Measurements from ENCODE around the gene CTNNBIP1. TPM values are rescaled to one million over a fixed set of nuclear protein-coding genes. Genes with fewer than 3 reads are reported as not detected.
A peak's percentile ranks its signal among the peaks of the same experiment; 100 is the strongest.

Gene CTNNBIP1
- total and polyA plus RNA-seq, 10 donors = 7.3 to 17.5 (median 12.1) TPM

GRCh38 chr1:9942939-9943788 lies 33.1 kb upstream of the CTNNBIP1 start, which contains the start of the genes LZIC and NMNAT1:
LZIC (minus strand) TSS chr1:9943391; CDS start chr1:9936619, 6,772 bp downstream.
NMNAT1 (plus strand) TSS chr1:9943475; CDS start chr1:9972074, 28,599 bp downstream.
- peak; percentile 78 to 90 (median 83) for TF ChIP-seq POLR2A (IDR thresholded peaks at IDR 0.05)
- TF ChIP-seq, protein P1, sequence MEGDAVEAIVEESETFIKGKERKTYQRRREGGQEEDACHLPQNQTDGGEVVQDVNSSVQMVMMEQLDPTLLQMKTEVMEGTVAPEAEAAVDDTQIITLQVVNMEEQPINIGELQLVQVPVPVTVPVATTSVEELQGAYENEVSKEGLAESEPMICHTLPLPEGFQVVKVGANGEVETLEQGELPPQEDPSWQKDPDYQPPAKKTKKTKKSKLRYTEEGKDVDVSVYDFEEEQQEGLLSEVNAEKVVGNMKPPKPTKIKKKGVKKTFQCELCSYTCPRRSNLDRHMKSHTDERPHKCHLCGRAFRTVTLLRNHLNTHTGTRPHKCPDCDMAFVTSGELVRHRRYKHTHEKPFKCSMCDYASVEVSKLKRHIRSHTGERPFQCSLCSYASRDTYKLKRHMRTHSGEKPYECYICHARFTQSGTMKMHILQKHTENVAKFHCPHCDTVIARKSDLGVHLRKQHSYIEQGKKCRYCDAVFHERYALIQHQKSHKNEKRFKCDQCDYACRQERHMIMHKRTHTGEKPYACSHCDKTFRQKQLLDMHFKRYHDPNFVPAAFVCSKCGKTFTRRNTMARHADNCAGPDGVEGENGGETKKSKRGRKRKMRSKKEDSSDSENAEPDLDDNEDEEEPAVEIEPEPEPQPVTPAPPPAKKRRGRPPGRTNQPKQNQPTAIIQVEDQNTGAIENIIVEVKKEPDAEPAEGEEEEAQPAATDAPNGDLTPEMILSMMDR (IDR thresholded peaks at IDR 0.05 in 8 of 11, conservative IDR thresholded peaks at IDR 0.05 in 3 of 11) = peak in 3 of 11 experiments; percentile 16 to 46 (median 44)
- TF ChIP-seq POLR2AphosphoS5 (IDR thresholded peaks at IDR 0.05) = peak; percentile 97 to 98 (median 97)
- WGBS, 5 donors = 0% methylated on average over 29 to 53 of the region's 53 CpGs
- Histone ChIP-seq H3K27ac (peak within 1 kb of the TSS; percentile 55 to 95 (median 88)), H3K4me1 (peaks cover 9 to 57% (median 33%) of the 10 kb centered on the region in 6 donors), H3K27me3 (replicated peaks in 1 of 7) (no peaks in the 10 kb centered on the region), H3K4me3 (peak within 1 kb of the TSS; percentile 69 to 96 (median 85)), H3K36me3 (peaks cover 0 to 47% (median 4%) of the 10 kb centered on the region in 6 donors), H3K9me3 (no peaks in the 10 kb centered on the region)
- peak; percentile 97 for DNase-seq
- intact Hi-C loops (cut with DNase I; ENCODE audit: low total_unique reads) = loop anchor here (10.0 kb wide), 1 partner anchor 92 kb away; the partner anchor contains the start of gene UBE4B

- intact Hi-C loops (cut with DNase I; ENCODE audit: low total_unique reads) = loop anchor here (10.0 kb wide), 1 partner anchor 92 kb away; the partner anchor contains the start of gene UBE4B
- TF ChIP-seq, protein P1 (IDR thresholded peaks at IDR 0.05 in 8 of 11, conservative IDR thresholded peaks at IDR 0.05 in 3 of 11) = peak in 9 of 11 experiments; percentile 22 to 61 (median 47)
- TF ChIP-seq POLR2AphosphoS5 (IDR thresholded peaks at IDR 0.05) = no peak
- no peak for TF ChIP-seq POLR2A (IDR thresholded peaks at IDR 0.05)
- Histone ChIP-seq H3K27ac (peak overlapping the region; percentile 55 to 95 (median 88)), H3K4me3 (peak overlapping the region; percentile 69 to 96 (median 85)), H3K4me1 (peaks cover 9 to 57% (median 33%) of the 10 kb centered on the region in 6 donors), H3K27me3 (replicated peaks in 1 of 7) (no peaks in the 10 kb centered on the region), H3K36me3 (peaks cover 0 to 44% (median 4%) of the 10 kb centered on the region in 6 donors), H3K9me3 (no peaks in the 10 kb centered on the region)
- no peak for DNase-seq
- WGBS, 5 donors = 0 to 1% (median 0%) methylated on average over 14 of the region's 14 CpGs
These were observed 32.4 kb upstream of the CTNNBIP1 start for GRCh38 chr1:9942399-9942938.

- no peaks in the 10 kb centered on the region for H3K9me3 ChIP-seq
- intact Hi-C loops (cut with DNase I; ENCODE audit: low total_unique reads) = no loop called here
- peaks cover 0 to 72% (median 43%) of the 10 kb centered on the region in 6 donors for H3K36me3 ChIP-seq
- H3K4me3 ChIP-seq = no peak overlapping the region
- peaks cover 0 to 6% (median 2%) of the 10 kb centered on the region in 6 donors for H3K4me1 ChIP-seq
- no peaks in the 10 kb centered on the region for H3K27me3 ChIP-seq (replicated peaks in 1 of 7)
- DNase-seq = no peak
- 82 to 88% (median 85%) methylated on average over 15 of the region's 15 CpGs for WGBS, 5 donors
- no peak overlapping the region for H3K27ac ChIP-seq
- TF ChIP-seq, protein P1 (IDR thresholded peaks at IDR 0.05 in 8 of 11, conservative IDR thresholded peaks at IDR 0.05 in 3 of 11) = no peak
- TF ChIP-seq POLR2A (IDR thresholded peaks at IDR 0.05) (no peak), POLR2AphosphoS5 (IDR thresholded peaks at IDR 0.05) (no peak)
These were observed 19.6 kb upstream of the CTNNBIP1 start for GRCh38 chr1:9929431-9930385.

All from spleen (tissue), 11 donors.